ENCODE results near the gene ATG16L2.

Gene ATG16L2

DNA sequence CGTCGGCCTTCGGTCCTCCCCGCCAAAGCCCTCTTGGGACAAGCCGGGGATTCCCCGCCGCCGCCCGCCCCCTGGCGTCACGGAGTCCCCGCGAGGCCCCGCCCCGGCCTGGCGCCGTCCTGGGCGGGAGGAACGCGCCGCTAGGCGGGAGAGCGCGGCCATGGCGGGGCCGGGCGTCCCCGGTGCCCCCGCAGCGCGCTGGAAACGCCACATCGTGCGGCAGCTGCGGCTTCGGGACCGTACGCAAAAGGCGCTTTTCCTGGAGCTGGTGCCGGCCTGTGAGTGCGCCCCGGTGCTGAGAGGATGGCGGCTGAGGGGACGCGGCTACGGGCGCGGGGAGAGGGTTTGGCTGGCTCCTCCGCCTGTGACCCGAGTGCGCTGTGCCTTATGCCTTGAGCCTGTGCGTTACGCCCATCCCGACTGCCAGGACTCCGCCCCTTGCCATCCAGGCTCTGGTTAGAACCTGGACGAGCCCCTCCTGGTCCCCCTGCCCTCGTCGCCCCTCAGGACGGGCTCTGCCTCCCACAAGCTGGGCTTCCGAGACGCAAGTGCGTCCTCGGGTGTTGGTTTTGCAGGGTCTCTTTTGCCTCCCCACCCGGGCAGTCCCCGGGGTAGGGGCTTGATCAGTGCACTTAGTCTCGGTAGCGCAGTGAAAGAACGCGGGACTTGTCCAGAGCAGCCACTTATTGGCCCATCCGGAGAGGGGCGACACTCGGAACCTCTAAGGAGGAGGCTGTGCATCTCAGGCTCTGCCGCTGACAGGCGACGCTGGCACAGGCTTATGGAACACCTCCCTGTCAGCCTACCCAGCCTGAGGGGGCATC lies at the start of gene ATG16L2:
Gene ATG16L2, plus strand, starts transcription at position 126 of the 824 bp plus-strand sequence. Its CDS starts 35 bp downstream, at position 161.
- peak; percentile 64 to 87 for DNase-seq (ENCODE audit: extremely low read depth in 1 of 2, low read depth in 1 of 2)

- DNase-seq (ENCODE audit: extremely low read depth in 1 of 2, low read depth in 1 of 2): no peak
Measured at GRCh38 chr11:72764503-72764902, 49.7 kb upstream of the ATG16L2 start.

DNA sequence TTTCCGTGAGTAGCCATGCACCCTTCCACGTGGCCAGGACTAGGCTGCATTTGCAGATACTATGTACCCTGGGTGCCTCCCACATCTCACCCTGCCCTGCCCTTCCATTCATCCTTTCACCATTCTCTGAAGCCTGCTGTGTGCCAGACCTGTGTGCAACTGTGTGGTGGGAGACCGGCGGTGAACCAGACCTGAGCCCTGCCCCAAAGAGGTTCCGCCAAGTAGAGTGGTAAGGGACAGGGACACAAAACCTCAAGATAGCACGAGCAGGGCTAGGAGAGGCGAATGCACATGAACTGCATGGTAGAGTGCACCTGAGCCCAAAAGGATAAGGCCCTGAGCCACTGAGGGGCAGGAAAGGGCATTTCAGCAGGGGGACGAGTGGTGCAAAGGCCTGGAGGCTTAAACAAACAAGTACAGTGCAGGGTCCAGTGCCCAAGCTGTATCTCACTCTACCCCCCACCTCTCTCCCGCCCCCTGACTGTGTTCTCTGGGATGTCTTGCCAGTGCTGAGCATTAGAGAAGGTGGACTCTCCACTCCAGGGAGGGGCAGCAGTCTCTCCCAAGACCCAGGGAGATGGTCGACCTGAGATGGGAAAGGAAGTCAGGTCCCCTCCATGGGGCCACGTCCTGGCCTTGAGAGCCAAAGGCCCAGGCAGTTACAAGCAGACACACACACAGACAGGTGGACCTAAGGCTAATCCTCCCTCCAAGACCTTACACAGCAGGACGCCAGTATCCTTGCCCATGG lies 47.9 kb upstream of the ATG16L2 start:
- no peak for DNase-seq (ENCODE audit: extremely low read depth in 1 of 2, low read depth in 1 of 2)

GRCh38 chr11:72767203-72768062 lies 46.8 kb upstream of the ATG16L2 start:
- no peak for DNase-seq (ENCODE audit: extremely low read depth in 1 of 2, low read depth in 1 of 2)

DNA sequence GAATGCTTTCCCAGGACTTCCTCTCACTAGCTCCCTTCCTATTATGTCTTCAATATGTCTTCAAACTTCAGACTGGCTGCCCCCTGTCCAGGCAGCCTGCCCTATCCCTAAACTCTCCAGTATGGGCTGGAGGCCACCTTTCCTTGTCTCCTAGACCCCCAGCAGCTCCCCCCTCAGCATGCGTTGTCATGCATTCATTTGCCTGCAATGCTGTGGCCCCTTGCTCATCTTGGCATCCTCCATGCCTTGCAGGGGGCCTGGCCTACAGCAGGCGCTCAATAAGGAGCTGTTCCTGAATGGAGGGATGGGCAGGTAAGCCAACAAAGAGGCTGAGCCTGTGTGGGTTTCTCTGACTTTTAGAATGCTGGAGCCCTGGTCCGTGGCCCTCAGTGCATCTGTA lies 45.6 kb upstream of the ATG16L2 start:
- no peak for DNase-seq (ENCODE audit: extremely low read depth in 1 of 2, low read depth in 1 of 2)

DNA sequence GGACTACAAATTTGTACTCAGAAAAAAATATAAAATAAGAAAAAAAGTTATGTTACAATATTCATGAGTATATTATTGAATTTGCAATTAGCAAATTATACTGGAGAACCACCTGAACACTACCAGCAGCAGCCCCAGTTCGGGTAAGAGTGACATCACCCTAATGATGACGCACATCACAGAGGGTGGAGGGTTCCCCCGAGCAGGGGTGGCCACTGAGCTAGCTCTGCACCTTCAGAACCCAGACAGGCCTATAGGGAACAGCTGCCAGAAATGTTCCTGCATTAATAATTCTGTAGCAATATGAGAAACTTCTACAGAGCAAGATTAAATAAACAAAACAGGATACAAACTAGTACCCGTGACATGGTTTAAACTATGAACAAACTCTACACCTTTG lies 44.5 kb upstream of the ATG16L2 start:
- no peak for DNase-seq (ENCODE audit: extremely low read depth in 1 of 2, low read depth in 1 of 2)

GRCh38 chr11:72770799-72771198 lies 43.4 kb upstream of the ATG16L2 start:
- no peak for DNase-seq (ENCODE audit: extremely low read depth in 1 of 2, low read depth in 1 of 2)

DNA sequence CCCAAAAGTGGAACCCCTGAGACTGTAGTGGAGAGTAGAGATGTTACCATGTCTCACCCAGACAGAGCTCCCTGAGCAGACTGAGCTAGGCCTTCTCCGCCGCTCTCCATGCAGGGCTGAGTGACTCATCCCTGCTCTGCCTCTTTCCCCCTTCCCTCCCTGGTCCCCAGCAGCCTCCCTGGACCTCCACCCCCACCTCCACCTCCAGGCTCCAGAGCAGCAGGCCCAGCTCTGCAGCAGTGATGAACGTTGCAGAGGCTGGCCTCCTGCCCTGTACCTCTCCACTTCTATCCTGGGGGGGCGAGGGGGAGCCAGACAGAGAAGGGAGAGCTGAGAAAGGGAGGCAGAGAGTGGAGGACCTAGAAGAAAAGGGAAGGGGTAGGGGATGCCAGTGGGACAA lies 42.7 kb upstream of the ATG16L2 start:
- DNase-seq (ENCODE audit: extremely low read depth in 1 of 2, low read depth in 1 of 2): no peak

DNA sequence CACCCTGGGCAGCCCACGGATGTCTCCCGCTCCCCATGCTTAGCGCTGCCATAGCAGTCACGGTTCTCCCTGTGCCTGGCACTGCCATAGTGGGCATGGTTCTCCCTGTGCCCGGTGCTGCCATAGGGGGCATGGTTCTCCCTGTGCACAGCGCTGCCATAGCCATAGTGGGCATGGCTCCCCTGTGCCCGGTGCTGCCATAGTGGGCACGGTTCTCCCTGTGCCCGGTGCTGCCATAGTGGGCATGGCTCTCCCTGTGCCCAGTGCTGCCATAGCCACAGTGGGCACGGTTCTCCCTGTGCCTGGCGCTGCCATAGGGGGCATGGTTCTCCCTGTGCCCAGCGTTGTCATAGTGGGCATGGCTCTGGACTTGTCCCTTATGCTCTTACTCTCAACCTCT lies 42.2 kb upstream of the ATG16L2 start:
- no peak for DNase-seq (ENCODE audit: extremely low read depth in 1 of 2, low read depth in 1 of 2)

DNA sequence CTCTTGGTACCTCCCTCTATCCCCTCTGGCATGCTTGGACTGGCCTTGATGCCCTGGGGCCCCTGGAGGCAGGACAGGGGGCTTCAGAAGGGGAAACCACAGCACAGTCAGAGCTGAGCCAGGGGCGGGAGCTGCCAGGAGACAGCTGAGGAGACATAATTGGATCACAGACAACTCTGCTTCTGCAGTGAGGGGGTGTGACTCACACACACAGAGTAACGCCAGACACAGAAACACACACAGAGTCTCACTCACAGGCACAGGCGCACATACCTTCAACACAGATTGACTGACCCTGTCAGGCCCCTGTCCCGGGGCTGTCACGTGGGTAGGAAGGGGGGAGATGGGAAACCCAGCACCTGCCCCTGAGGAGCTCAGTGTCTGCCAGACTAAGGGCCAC lies 40.9 kb upstream of the ATG16L2 start:
- no peak for DNase-seq (ENCODE audit: extremely low read depth in 1 of 2, low read depth in 1 of 2)

DNA sequence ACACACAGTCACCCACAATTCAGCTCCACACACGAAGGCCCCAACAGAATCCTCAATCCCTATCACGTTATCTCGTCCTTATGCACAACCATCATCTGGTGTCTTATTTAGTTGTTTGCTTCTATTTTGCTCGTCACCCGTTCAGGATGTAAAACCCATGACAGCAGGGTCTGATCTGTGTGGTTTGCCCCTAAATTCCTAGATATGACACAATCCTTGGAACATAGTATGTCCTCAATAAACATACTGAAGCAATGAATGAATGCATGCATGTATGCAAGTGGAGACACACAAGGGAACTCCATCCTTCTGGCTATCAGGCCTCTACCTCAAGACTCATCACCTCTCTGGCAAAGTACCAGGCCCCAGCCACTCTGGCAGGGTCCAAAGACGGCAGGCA lies 40.5 kb upstream of the ATG16L2 start:
- no peak for DNase-seq (ENCODE audit: extremely low read depth in 1 of 2, low read depth in 1 of 2)

DNA sequence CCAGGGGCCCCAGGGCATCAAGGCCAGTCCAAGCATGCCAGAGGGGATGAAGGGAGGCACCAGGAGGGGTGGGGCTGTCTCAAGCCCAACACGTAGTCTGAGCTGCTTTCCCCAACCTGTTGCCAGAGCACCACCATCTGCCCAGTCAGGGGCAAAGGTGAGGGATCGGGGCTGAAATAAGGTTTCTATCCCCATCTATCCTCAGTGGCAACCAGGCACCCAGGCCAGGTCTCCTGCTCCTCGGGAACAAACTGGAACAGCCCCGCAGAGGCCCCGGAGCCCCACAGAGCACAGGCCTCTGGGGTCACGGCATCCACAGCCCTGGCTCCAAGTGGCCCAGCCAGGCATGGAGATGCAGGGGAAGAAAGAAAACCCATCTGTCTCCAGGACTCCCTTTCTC lies 39.7 kb upstream of the ATG16L2 start:
- DNase-seq (ENCODE audit: extremely low read depth in 1 of 2, low read depth in 1 of 2): no peak

DNA sequence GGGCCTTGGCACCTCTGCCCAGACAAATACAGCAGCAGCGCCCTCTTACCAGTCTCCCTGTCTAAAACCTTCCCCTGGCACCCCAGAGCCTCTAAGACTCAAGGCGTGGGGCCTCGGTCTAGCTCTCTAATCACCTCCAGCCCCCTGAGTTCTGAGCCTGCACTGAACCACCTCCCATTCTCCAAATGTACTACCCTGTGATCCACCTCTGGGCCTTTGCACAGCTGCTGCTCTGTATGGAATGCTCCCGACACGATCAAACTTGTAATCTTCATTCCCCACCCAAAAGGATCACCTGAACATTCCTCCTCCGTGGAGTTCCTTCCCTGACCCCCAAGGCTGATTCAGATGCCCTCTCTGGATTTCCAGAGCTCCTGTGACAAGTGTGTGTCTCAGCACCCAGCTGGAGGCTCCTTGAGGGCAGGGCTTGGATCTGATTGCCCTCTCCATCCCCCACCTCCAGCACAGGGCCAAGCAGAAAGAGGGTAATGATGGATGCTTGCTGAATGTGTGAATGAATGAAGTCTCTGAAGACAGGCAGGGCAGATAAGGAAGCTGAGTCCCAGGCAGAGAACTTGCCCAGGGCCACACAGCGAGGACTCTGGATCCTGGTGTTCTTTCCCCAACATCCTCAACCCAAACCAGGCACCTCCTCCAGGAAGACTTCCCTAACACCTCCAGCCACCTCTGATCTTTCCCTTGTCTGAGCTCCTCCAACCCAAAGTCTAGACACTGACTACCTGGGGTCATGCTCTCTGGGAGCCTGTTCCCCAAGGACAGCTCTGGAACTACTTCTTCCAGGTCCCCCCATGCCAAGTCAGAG lies 38.7 kb upstream of the ATG16L2 start:
- no peak for DNase-seq (ENCODE audit: extremely low read depth in 1 of 2, low read depth in 1 of 2)

DNA sequence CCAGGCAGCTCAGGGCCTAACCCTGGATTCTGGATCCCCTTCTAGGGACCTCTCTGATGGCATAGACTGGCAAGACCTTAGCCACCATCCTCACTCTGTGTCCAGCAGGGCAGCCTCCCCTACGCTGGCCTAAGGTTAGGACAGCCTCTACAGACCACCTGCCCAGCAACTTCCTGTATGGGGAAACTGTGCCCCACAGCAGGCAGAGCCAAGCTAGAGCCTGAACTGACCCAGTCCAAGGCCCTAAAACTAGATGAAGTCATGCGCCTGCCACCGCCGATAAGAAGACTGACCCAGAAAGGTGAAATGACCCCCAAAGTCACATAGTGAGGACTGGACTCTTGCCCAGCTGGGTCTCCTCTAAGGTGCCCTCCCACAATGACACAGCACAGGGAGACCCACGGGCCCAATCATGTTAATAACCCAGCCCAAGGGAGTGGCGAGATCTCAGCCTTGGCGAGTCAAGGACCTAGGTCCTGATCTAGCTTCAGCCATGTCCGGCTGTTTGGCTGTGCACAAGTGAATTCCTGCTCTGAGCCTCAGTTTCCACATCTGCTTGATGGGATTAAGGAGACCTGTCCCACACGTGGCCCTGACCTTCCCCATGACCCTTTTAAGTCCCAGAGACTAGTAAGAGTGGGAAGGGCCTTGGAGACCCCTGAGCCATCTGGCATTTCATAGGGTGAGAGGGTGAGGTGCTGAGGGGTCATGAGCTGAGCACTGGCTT lies 37.9 kb upstream of the ATG16L2 start:
- no peak for DNase-seq (ENCODE audit: extremely low read depth in 1 of 2, low read depth in 1 of 2)

DNA sequence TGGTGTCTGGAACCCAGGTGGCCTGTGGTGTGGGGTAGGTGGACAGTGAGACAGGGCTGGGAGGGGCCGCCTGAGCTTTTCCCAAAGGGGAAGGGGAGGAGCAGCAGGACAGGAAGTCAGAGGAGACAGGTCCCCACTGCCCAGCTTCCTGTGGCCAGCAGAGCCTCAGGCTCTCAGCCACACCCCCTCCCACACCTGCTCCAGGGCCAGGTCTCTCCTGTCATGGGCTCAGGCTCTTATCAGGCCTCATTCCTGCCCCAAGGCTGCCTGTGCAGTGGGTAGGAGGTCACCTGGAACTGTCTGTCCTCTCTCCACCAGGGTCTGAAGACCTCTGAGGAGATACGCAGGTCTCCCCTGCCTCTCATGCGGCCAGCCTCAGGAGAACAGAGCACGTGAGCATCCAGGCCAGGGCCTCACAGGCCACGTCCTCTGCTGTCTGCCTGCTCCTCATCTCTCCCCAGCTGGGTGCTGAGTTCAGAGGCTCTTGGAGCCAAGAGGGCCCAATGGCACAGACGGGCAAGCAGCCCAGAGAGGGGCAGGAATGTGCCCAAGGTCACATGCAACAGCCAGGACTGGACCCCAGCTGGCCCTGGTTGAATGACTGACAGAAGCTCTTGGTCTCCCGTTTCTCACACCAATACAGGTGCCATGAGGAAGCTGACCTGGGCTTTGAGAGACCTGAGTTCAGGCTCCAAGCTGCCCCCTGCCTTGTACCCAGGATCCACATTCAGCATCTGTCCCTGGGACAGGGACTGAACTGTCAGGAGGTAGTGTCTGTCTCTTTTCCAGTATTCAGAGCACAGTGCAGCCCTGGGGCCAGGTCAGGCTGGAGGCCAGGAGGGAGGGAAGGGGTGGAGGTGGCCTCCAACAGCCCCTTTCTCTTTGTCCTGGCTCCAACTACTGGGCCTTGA lies 37.1 kb upstream of the ATG16L2 start:
- no peak for DNase-seq (ENCODE audit: extremely low read depth in 1 of 2, low read depth in 1 of 2)

GRCh38 chr11:72777755-72778278 lies 36.4 kb upstream of the ATG16L2 start:
- DNase-seq (ENCODE audit: extremely low read depth in 1 of 2, low read depth in 1 of 2): no peak

DNA sequence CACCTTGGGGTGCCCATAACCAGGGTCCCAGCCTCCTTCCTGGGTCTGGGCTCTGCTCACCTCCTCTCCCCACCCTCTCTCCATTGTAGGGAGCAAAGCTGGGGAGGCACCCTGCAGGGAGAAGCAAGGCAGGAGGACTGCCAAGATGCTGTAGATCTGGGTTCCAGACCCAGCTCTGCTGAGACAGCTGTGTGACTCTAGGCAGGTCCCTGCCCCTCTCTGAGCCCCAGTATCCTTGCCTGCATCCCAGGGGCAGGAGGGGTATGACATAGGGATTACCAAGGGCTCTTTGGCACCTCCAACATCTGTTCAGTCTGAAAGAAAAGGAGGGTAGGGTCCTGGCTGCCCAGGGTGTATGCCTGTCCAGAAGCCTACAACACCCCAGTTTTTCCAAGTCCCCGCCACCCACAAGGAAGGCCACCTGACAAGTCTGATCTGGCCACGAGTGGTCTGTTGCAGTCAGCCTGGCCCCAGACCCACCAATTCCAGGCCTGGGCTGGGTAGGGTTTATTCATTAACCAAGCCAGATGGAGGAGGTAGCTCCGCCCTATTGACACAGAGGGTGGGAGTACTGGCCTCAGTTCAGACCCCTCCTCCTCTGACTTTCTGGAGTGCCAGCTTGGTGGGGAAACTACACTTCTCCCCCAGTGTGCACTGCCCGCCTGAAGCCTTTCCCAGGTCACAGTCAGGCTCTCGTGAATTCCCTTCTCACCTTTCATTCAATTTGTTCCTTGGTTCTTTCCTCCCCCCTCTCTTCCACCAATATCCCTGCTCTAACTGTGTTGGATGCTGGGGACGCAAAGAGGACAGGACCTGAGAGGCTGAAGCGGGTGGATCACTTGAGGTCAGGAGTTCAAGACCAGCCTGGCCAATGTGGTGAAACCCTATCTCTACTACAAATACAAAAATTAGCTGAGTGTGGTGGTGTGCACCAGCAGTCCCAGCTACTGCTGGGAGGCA lies 35.4 kb upstream of the ATG16L2 start:
- DNase-seq (ENCODE audit: extremely low read depth in 1 of 2, low read depth in 1 of 2): no peak

Measured in stimulated activated CD8-positive, alpha-beta memory T cell treated with anti-CD3 and anti-CD28 coated beads, Interleukin-7, amount 100 ng/mL, for 48 hours (primary cell).